GM18505 (cell line): ENCODE results near the gene AKT3.
"Not testable (repeated sequence)": the region's sequence is repeated elsewhere in the genome, so short reads cannot be mapped to it uniquely, and the experiment has no call there.

Experiments
- ATAC-seq: cut with Tn5 transposase; IDR thresholded peaks from one replicate; pipeline ENCODE4 v1.9.1; 2021; ENCODE audit not compliant: unreplicated experiment
- POLR2A ChIP-seq: IDR thresholded peaks from 4 replicates; pipeline ENCODE4 v1.6.1; 2011; ENCODE audit warnings: borderline replicate concordance; ENCODE audit not compliant: insufficient read depth, insufficient read length; ENCODE audit errors: extremely low read depth

AKT3 gene

GRCh38 chr1:243784506-243784905, 65.5 kb downstream of the AKT3 start:
- ATAC-seq = no peak

DNA sequence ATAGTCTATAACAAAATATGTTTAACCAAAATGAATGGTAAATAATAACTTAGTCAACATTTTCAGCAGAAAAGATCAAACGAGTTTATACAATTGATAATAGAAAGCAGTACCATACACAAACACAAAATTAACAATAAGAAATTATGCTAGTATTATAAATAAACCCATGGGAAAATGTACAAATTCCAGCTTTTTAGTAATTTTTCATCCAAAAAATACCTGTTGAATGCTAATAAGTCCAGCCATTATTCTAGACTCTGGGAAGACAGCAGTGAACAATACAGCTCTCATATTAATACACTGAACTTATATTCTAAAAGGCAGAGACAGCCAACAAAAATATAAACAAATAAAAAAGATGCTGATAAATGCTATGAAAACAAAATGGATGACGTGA, 66.3 kb downstream of the AKT3 start:
- no peak for ATAC-seq
- TF ChIP-seq POLR2A = no peak

More at GRCh38 chr1:243784506-243784905, 65.5 kb downstream of the AKT3 start:
- TF ChIP-seq POLR2A = no peak

DNA sequence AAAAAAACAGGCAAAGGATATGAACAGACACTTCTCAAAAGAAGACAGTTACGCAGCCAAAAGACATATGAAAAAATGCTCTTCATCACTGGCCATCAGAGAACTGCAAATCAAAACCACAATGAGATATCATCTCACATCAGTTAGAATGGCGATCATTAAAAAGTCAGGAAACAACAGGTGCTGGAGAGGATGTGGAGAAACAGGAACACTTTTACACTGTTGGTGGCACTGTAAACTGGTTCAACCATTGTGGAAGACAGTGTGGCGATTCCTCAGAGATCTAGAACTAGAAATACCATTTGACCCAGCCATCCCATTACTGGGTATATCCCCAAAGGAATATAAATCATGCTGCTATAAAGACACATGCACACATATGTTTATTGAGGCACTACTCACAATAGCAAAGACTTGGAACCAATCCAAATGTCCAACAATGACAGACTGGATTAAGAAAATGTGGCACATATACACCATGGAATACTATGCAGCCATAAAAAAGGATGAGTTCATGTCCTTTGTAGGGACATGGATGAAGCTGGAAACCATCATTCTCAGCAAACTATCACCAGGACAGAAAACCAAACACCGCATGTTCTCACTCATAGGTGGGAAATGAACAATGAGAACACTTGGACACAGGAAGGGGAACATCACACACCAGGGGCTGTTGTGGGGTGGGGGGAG, 77.5 kb downstream of the AKT3 start:
- ATAC-seq = not testable (repeated sequence)

DNA sequence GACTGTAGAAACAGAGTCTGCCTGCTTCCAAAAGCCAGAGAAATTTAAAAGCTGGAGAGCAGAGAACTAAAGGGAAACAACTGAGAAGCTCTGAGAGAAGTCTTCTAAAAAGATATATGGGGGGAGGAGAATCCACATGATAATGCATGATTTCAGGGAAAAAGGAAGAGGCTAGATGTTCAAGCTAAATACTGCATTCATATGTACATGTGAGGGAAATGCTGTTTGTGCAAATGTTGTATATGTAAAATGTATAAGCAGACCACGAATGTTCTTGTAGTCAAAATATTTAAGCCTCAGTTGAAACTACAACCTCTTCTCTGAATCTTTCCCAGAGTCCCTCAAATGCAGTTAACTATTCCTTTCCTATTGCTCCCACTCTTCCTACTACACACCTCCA, 79.2 kb downstream of the AKT3 start:
- no peak for TF ChIP-seq POLR2A
- ATAC-seq = no peak

DNA sequence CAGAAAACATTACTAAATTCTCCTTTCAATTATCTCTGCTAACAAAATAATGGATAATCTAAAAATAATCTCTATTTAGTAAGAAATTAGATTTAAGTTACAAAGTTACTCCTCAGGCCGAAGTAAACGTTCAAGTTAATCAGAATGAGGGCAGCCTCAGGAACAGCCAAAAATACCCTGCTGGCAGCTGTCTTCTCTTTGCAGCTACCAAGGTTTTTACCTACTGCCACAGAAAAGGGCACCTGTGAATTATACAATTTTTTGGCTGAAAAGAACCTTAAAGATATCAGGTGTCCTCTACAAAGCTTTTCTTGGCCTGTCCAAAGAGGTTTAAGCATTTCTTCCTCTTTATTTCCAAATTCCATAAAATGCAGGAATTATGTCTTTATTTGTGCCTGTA, 84.4 kb downstream of the AKT3 start:
- TF ChIP-seq POLR2A = no peak
- ATAC-seq = no peak

DNA sequence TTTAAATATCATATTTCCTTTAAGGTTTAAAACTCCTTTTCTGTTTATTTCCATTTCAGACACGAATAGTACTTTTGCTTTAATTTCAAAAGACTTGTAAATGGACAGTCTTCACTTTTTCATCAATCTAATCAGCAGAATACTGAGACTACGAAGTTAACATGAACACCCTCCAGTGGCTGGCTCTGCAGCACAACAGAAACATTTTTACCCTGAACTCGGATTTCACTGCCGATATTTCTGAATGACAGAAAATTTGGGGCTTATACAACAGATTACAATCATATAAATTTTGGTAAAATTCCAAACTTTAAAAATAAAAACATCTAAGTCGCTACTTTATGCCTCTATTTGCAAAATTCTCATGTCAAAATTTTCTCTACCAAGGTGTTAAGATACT, 86.2 kb downstream of the AKT3 start:
- no peak for TF ChIP-seq POLR2A

GRCh38 chr1:243758647-243759046, 91.4 kb downstream of the AKT3 start:
- ATAC-seq = no peak
- no peak for TF ChIP-seq POLR2A

More for the DNA sequence above, 86.2 kb downstream of the AKT3 start:
- no peak for ATAC-seq

- no peak for ATAC-seq
These were observed 93.5 kb downstream of the AKT3 start for GRCh38 chr1:243756529-243756928.

DNA sequence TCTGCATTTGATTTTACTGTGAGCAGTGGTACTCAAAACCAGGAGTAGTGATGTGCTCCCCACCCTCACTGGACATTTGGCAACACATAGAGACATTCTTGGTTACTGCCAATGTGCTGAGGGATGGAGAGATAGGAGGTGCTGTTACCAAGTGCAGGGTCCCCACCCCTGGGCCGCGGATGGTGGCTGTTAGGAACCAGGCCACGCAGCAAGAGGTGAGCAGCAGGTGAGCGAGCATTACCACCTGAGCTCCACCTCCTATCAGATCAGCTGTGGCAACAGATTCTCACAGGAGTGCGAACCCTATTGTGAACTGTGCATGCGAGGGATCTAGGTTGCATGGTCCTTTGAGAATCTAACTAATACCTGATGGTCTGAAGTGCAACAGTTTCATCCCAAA, 95.7 kb downstream of the AKT3 start:
- ATAC-seq = no peak
- no peak for TF ChIP-seq POLR2A

More at GRCh38 chr1:243756529-243756928, 93.5 kb downstream of the AKT3 start:
- no peak for TF ChIP-seq POLR2A

DNA sequence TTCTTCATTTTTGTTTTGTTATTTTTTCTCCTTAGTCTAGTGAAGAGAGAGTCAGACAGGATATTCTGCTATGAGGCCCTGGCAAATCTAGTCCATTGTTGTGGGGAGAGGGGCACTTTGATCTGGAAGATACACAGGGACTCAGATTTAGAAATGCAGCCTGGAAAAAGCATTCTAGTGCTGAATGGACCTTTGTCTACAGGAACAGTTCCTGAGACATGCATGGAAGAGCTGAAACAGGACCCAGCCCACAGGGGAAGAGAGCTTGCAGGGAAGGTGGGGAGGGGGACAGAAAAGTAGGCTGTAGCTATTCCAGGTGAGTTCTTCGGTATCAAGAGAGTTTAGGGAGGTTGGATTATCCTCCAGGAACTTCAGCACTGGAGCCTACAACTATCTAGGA, 98.5 kb downstream of the AKT3 start:
- TF ChIP-seq POLR2A = no peak
- no peak for ATAC-seq

GRCh38 chr1:243748706-243749283, 101.2 kb downstream of the AKT3 start:
- ATAC-seq = peak; percentile 94
- no peak for TF ChIP-seq POLR2A

GRCh38 chr1:243748227-243748626, 101.8 kb downstream of the AKT3 start:
- TF ChIP-seq POLR2A = no peak
- no peak for ATAC-seq

DNA sequence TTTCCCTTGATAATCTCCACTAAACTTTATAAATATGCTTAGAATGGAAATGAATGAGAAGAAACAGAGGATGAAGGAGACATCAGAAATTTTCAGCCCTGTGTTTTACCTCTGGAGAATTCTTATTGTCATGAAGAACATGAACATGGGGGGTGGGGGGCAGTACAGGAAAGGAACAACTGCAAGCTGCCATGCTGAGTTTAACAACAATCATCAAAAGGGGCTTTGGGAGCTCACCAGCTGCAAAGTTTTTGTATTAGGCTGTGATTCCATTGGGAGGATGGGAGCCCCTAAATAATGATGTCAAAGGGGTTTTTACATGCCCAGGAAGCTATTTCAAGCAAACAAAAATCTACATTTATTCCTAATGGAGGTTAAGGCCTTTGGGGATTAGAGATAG, 103.3 kb downstream of the AKT3 start:
- TF ChIP-seq POLR2A = no peak
- ATAC-seq = no peak

GRCh38 chr1:243745356-243745755, 104.7 kb downstream of the AKT3 start:
- ATAC-seq = no peak
- TF ChIP-seq POLR2A = no peak
